ENCODE results near the gene CNPY1.

GRCh38 chr7:155515318-155515717 is 31.0 kb downstream of the CNPY1 start:
- TF ChIP-seq CTCF (IDR thresholded peaks at IDR 0.05) (no peak), POLR2A (IDR thresholded peaks at IDR 0.05) (no peak)
